Kidney epithelial cell (primary cell): ENCODE measurements around the gene KIF5C. TPM values are rescaled to one million over a fixed set of nuclear protein-coding genes. Genes with fewer than 3 reads are reported as not detected.

Experiments
- DNase-seq: peaks from one replicate; pipeline ENCODE4 v3.0.0-alpha.2; 2010; ENCODE audit warnings: low read depth
- H3K27me3 ChIP-seq: 2 replicates; pipeline ENCODE4 v1.6.0; 2011; ENCODE audit warnings: low read length; ENCODE audit not compliant: control insufficient read depth, insufficient read depth
- H3K36me3 ChIP-seq: 2 replicates; pipeline ENCODE4 v1.5.1; 2011; ENCODE audit warnings: low read length; ENCODE audit not compliant: control insufficient read depth, insufficient read depth
- H3K4me3 ChIP-seq: 2 replicates; pipeline ENCODE4 v1.5.1; 2011; ENCODE audit warnings: low read depth, mild to moderate bottlenecking, control low read depth, low read length
- CTCF ChIP-seq: IDR thresholded peaks from 2 replicates; pipeline ENCODE4 v1.5.1; 2011; ENCODE audit warnings: mild to moderate bottlenecking, moderate library complexity, low read length, control low read depth, inconsistent platforms; ENCODE audit not compliant: insufficient read depth, poor library complexity, severe bottlenecking
- total RNA-seq: library from RNA; depleted of rRNA; stranded (reverse); fragments of >200 nt; gene quantifications from 2 replicates; pipeline ENCODE4 v1.2.3, GENCODE V29; 2015

KIF5C gene
- total RNA-seq, 1 donor from 2014 or later = 8.7 TPM

DNA sequence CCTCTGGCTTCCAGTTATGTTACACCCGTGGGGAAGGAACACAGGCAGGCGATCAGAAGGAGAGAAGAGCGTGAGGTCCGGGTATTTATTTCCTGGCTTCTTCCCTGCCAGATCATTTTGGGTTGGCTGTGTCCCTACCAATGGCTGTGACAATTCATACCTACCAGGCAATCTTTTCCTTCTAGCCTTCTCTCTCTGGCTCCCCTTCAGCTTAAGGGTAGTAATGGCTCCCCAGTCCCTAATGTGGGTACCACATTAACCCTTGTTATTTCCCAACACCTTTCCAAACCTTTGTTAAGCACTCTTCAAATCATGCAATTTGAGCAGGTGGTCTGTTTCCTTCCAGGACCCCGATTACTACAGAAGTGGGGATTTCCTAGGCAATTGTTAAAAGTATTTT, 84.7 kb downstream of the KIF5C start:
- no peak for DNase-seq
- H3K36me3 ChIP-seq = no peaks in the 10 kb centered on the region

DNA sequence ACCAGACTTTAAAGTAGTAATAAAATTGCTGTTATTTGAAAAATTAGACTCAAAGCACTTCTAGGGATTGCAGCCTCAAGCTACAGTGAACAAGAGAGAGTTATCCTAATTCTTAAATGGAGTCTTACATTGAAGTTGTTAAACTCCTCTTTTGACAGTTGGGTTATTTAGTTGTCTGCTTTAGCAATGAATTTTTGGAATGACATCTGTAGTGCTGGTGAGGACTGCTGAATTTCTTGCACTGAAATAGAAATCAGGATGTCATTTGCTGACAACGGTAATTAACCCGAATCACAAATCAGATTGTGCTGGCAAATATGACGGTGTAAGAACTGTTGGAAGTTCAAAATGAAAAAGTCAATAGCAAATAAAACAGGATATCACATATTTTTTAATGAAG, 85.5 kb downstream of the KIF5C start:
- TF ChIP-seq CTCF = no peak
- DNase-seq = no peak
- Histone ChIP-seq H3K4me3 (no peak overlapping the region), H3K27me3 (no peaks in the 10 kb centered on the region), H3K36me3 (no peaks in the 10 kb centered on the region)

More for the DNA sequence above, 84.7 kb downstream of the KIF5C start:
- H3K4me3 ChIP-seq = no peak overlapping the region
- no peaks in the 10 kb centered on the region for H3K27me3 ChIP-seq
- TF ChIP-seq CTCF = no peak

DNA sequence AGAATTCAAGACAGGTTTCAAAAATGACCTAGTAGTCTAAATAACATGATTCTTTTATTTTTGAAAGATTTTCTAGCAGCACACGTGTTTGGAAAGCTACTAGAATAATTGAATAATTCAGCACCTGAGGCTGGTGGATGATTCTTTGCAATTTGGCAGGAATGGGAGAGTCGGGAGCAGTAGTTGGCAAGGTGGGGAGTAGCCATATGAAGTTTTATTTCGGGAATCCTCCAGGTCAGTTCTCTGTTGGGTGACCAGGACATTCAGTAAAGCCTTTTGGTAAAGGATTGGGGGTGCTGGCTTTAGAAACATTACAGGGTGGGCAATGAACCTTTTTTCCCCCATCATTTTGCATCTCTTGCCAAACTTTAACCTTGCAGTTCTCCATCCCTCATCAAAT, 88.4 kb downstream of the KIF5C start:
- Histone ChIP-seq H3K27me3 (no peaks in the 10 kb centered on the region), H3K4me3 (no peak overlapping the region), H3K36me3 (no peaks in the 10 kb centered on the region)
- no peak for TF ChIP-seq CTCF
- DNase-seq = no peak

- H3K4me3 ChIP-seq = no peak overlapping the region
- H3K27me3 ChIP-seq = no peaks in the 10 kb centered on the region
- no peak for TF ChIP-seq CTCF
- no peaks in the 10 kb centered on the region for H3K36me3 ChIP-seq
- DNase-seq = no peak
Measured at GRCh38 chr2:148965623-148966437, 90.8 kb downstream of the KIF5C start.

- Histone ChIP-seq H3K27me3 (no peaks in the 10 kb centered on the region), H3K4me3 (no peak overlapping the region), H3K36me3 (no peaks in the 10 kb centered on the region)
- no peak for DNase-seq
- no peak for TF ChIP-seq CTCF
Measured at GRCh38 chr2:148966438-148966758, 91.4 kb downstream of the KIF5C start.

GRCh38 chr2:148967056-148967455, 92.0 kb downstream of the KIF5C start:
- TF ChIP-seq CTCF = no peak
- DNase-seq = no peak
- no peak overlapping the region for H3K4me3 ChIP-seq
- H3K36me3 ChIP-seq = no peaks in the 10 kb centered on the region
- no peaks in the 10 kb centered on the region for H3K27me3 ChIP-seq
